ENCODE data around the gene PDE5A.

The PDE5A gene

GRCh38 chr4:119523399-119523798 lies 105.2 kb downstream of the PDE5A start:
- no peak for DNase-seq (ENCODE audit: low read depth in 2 of 2)

GRCh38 chr4:119521268-119521667 lies 107.3 kb downstream of the PDE5A start:
- DNase-seq (ENCODE audit: low read depth in 2 of 2), result no peak

GRCh38 chr4:119518915-119519410 lies 109.6 kb downstream of the PDE5A start:
- DNase-seq (ENCODE audit: low read depth in 2 of 2), result no peak

GRCh38 chr4:119518230-119518892 lies 110.2 kb downstream of the PDE5A start:
- no peak for DNase-seq (ENCODE audit: low read depth in 2 of 2)

GRCh38 chr4:119517361-119518229 lies 111.0 kb downstream of the PDE5A start:
- no peak for DNase-seq (ENCODE audit: low read depth in 2 of 2)

GRCh38 chr4:119512398-119512797 lies 116.2 kb downstream of the PDE5A start:
- DNase-seq (ENCODE audit: low read depth in 2 of 2), result no peak

- no peak for DNase-seq (ENCODE audit: low read depth in 2 of 2)
These were observed 118.0 kb downstream of the PDE5A start for GRCh38 chr4:119510395-119511149.

GRCh38 chr4:119508281-119508680 lies 120.3 kb downstream of the PDE5A start:
- no peak for DNase-seq (ENCODE audit: low read depth in 2 of 2)

- DNase-seq (ENCODE audit: low read depth in 2 of 2), result no peak
These were observed 121.8 kb downstream of the PDE5A start for GRCh38 chr4:119506806-119507205.

GRCh38 chr4:119504616-119505015 lies 124.0 kb downstream of the PDE5A start:
- DNase-seq (ENCODE audit: low read depth in 2 of 2), result no peak

GRCh38 chr4:119501740-119502139 lies 126.9 kb downstream of the PDE5A start:
- DNase-seq (ENCODE audit: low read depth in 2 of 2), result no peak

- DNase-seq (ENCODE audit: low read depth in 2 of 2), result no peak
These were observed 130.1 kb downstream of the PDE5A start for GRCh38 chr4:119498527-119498926.

- no peak for DNase-seq (ENCODE audit: low read depth in 2 of 2)
These were observed 134.7 kb downstream of the PDE5A start for GRCh38 chr4:119493886-119494285.

- DNase-seq (ENCODE audit: low read depth in 2 of 2), result no peak
These were observed 135.2 kb downstream of the PDE5A start for GRCh38 chr4:119493419-119493818.

GRCh38 chr4:119490335-119490734 lies 138.3 kb downstream of the PDE5A start:
- no peak for DNase-seq (ENCODE audit: low read depth in 2 of 2)

GRCh38 chr4:119489305-119489704 lies 139.3 kb downstream of the PDE5A start:
- DNase-seq (ENCODE audit: low read depth in 2 of 2), result no peak

- DNase-seq (ENCODE audit: low read depth in 2 of 2), result no peak
These were observed 148.3 kb downstream of the PDE5A start for GRCh38 chr4:119480331-119480730.

- no peak for DNase-seq (ENCODE audit: low read depth in 2 of 2)
These were observed 148.8 kb downstream of the PDE5A start for GRCh38 chr4:119479835-119480234.

- no peak for DNase-seq (ENCODE audit: low read depth in 2 of 2)
These were observed 149.3 kb downstream of the PDE5A start for GRCh38 chr4:119479180-119479808.

GRCh38 chr4:119478446-119479179 lies 150.0 kb downstream of the PDE5A start:
- no peak for DNase-seq (ENCODE audit: low read depth in 2 of 2)

- DNase-seq (ENCODE audit: low read depth in 2 of 2), result no peak
These were observed 151.1 kb downstream of the PDE5A start for GRCh38 chr4:119477412-119478053.

Measured in stimulated activated CD4-positive, alpha-beta T cell treated with anti-CD3 and anti-CD28 coated beads, Interleukin-12 subunit alpha, Interleukin-12 subunit beta, amount 100 ng/mL, for 24 hours (primary cell).